AG09319 (cell line): ENCODE results near the gene PUM2.

Experiments
- DNase-seq: peaks from one replicate; pipeline ENCODE4 v3.0.0-alpha.2; 2010; ENCODE audit warnings: low read depth; ENCODE audit errors: extremely low read depth
- TF ChIP-seq, protein P1 (sequence below): IDR thresholded peaks from 2 replicates; pipeline ENCODE4 v1.5.1; 2011; ENCODE audit warnings: low read depth, mild to moderate bottlenecking, inconsistent platforms, low read length, moderate library complexity

PUM2 gene

DNA sequence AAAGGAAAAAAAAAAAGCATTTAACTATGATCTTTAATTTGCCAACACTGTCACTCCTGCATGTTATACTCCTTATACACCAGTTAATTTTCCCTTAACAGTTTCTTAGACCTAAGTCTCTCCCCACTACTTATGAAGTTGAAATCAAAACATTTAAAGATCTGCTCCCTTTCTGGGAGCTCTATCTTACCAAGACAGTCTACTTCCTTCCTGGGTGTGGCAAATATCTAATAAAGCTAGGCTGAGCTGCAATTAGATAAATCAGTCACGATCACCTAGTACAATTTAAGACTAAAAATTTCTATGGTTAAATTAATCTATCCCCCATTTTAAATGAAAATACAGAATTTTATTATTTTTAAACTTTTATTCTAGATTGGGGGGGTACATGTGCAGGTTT, 33.4 kb downstream of the PUM2 start:
- TF ChIP-seq, protein P1, sequence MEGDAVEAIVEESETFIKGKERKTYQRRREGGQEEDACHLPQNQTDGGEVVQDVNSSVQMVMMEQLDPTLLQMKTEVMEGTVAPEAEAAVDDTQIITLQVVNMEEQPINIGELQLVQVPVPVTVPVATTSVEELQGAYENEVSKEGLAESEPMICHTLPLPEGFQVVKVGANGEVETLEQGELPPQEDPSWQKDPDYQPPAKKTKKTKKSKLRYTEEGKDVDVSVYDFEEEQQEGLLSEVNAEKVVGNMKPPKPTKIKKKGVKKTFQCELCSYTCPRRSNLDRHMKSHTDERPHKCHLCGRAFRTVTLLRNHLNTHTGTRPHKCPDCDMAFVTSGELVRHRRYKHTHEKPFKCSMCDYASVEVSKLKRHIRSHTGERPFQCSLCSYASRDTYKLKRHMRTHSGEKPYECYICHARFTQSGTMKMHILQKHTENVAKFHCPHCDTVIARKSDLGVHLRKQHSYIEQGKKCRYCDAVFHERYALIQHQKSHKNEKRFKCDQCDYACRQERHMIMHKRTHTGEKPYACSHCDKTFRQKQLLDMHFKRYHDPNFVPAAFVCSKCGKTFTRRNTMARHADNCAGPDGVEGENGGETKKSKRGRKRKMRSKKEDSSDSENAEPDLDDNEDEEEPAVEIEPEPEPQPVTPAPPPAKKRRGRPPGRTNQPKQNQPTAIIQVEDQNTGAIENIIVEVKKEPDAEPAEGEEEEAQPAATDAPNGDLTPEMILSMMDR: no peak
- DNase-seq: no peak

DNA sequence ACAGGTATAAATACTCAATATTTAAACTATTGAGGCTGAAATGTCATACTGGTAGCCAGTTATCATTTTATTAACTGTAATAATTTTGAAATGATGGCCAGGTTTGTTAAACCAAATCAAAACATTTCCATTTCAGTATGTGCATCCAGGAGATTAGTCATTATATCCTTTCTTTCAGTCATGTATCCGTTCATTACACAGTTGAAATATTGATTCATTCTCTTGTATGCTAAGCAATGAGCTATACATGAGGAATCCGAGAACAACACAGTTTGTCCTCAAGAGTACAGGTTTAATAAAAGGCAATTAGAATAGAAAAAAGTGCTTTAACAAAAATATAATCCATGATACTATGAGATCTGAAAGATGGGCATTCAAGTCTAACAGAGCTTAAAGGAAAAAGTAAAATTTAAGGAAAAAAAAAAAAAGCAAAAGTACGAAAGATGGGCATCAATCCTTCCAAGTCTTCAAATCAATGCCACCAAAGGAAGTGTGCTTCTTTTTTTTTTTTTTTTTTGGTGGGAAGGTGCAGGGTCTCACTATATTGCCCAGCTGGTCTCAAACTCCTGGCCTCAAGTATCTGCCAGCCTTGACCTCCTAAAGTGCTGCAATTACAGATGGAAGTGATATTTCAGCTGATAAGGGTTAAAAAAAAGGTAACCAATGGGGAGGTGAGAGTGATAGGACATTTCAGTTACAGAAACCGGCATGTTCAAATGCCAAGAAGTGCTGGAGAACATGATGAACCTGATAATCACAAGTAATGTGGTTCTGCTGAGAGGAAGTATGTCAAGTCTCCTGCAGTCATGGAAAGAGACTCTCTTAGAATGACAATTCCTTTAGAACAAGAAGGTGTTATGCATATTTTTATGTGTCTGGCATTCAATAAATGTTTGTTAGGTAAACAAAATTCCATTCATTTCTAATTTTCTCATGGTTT, 35.8 kb downstream of the PUM2 start:
- DNase-seq: no peak
- TF ChIP-seq, protein P1: no peak

DNA sequence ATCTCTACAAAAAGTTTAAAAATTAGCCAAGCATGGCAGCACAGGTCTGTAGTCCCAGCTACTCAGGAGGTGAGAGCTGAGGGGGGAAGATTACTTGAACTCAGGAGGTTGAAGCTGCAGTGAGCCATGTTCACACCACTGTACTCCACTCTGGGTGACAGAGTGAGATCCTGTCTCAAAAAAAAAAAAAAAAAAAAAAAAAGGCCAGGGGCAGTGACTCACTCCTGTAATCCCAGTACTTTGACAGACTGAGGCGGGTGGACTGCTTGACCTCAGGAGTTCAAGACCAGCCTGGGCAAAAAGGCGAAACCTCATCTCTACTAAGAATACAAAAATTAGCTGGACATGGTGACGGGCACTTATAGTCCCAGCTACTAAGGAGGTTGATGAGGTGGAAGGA, 37.0 kb downstream of the PUM2 start:
- no peak for DNase-seq

DNA sequence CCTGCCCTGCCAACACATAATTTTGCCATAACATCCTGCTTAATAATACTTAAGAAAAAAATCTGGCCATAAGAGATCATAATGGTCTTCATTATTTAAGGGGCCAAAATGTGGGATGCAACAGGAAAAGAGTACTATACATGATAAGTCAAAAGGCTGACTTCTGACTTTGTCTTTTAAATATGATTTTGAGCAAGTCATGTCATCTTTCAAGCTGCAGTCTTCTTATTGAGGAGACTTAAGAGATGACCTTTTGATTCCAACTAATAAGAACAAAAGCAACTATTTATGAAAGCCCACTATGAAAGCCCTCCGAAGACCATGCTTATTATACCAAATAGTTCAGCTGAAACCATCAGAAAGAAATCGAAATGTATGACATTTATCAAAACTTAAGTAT, 41.6 kb downstream of the PUM2 start:
- TF ChIP-seq, protein P1: no peak

More for the DNA sequence above, 37.0 kb downstream of the PUM2 start:
- TF ChIP-seq, protein P1: no peak

DNA sequence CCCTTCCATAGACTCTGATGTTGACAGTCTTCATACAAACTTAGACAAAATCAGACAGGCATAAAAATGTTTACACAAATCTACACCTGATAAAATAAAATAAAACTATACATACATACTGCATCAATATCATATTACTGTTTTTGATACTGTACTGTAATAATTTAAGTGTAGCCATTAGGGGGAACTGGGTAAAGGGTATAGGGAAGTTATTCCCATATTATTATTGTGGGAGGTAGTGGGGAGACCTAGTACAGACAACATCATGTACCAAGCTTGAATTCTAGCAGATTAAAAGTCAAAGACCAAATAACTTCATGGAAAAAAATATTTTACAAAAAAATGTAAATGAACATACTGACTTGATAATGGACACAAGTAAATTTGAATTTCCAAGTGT, 43.3 kb downstream of the PUM2 start:
- DNase-seq: no peak
- TF ChIP-seq, protein P1: no peak

More for the DNA sequence above, 41.6 kb downstream of the PUM2 start:
- no peak for DNase-seq

DNA sequence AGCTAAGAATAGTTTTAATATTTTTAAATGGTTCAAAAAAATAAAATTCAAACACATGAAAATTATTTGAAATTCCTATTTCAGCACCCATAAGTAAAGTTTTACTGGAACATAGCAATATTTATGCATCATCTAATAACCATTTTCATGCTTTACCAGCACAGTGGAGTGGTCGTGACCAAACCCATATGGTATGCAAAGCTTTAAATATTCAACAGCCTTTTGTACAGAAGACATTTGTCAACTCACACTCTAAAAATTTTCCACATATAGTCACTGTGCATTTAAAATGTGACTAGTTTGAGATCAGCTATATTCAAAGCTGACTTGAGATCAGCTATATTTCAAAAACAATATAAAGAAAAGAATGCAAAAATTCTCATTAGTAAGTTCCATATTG, 46.2 kb downstream of the PUM2 start:
- DNase-seq: no peak
- TF ChIP-seq, protein P1: no peak

DNA sequence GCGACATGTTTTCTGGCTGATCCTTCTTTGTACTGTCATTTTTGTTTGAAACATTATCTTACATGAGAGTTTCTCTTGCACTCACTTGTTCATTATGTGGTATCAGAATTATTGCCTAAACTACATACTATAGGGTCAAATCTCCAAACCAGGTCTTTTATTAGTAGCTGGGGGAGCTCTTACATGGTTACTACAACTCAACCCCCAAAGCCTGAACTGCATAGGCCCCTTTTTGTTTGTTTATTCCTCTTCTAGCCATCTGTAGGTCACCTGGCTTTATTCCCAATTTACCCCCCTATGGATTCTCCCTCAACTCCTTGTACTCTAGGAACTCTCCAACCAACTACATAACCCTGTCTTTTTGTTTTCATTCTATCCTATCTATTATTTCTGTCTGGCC, 46.7 kb downstream of the PUM2 start:
- DNase-seq: no peak
- TF ChIP-seq, protein P1: no peak
